ENCODE results near the gene S100A3.

DNA sequence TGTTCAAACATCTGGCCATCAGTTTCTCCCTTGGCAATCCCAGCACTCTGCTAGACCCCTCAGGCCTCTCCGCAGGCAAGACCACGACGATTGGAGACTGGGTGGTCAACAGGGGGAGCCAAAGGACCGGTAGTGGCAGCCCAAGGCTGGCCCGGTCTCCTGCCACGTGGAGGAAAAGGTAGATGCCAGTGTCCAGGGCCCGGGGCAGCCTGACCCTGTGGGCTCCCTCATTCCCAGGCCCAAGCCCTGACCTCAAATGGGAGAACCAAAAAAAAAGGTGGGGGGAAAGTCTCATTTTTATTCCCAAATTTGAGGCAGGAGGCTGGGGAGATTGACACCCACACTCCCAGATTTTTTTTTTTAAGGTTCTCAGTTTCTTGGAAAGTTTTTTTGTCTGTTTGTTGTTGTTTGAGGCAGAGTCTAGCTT is 38.1 kb downstream of the S100A3 start:
- TF ChIP-seq, protein P1, sequence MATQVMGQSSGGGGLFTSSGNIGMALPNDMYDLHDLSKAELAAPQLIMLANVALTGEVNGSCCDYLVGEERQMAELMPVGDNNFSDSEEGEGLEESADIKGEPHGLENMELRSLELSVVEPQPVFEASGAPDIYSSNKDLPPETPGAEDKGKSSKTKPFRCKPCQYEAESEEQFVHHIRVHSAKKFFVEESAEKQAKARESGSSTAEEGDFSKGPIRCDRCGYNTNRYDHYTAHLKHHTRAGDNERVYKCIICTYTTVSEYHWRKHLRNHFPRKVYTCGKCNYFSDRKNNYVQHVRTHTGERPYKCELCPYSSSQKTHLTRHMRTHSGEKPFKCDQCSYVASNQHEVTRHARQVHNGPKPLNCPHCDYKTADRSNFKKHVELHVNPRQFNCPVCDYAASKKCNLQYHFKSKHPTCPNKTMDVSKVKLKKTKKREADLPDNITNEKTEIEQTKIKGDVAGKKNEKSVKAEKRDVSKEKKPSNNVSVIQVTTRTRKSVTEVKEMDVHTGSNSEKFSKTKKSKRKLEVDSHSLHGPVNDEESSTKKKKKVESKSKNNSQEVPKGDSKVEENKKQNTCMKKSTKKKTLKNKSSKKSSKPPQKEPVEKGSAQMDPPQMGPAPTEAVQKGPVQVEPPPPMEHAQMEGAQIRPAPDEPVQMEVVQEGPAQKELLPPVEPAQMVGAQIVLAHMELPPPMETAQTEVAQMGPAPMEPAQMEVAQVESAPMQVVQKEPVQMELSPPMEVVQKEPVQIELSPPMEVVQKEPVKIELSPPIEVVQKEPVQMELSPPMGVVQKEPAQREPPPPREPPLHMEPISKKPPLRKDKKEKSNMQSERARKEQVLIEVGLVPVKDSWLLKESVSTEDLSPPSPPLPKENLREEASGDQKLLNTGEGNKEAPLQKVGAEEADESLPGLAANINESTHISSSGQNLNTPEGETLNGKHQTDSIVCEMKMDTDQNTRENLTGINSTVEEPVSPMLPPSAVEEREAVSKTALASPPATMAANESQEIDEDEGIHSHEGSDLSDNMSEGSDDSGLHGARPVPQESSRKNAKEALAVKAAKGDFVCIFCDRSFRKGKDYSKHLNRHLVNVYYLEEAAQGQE (IDR thresholded peaks at IDR 0.05; ENCODE audit: borderline replicate concordance): no peak
- peak; percentile 80 for TF ChIP-seq CTCF (IDR thresholded peaks at IDR 0.05; ENCODE audit: poor library complexity, severe bottlenecking)
- TF ChIP-seq SMC3 (conservative IDR thresholded peaks at IDR 0.05; ENCODE audit: poor library complexity): peak; percentile 73
- TF ChIP-seq POLR2AphosphoS5 (IDR thresholded peaks at IDR 0.05): no peak
- peak; percentile 85 for TF ChIP-seq RAD21 (conservative IDR thresholded peaks at IDR 0.05)

Data from neural cell (in vitro differentiated cells).